Mucosa of stomach (tissue), 1 donor: ENCODE results near the gene HTRA3.

ENCODE experiments used
- H3K27me3 ChIP-seq: one replicate; pipeline ENCODE4 v1.7.0; 2013; ENCODE audit warnings: mild to moderate bottlenecking, low read length; ENCODE audit not compliant: control insufficient read depth, insufficient read depth
- H3K36me3 ChIP-seq: one replicate; pipeline ENCODE4 v1.7.0; 2013; ENCODE audit warnings: low read length; ENCODE audit not compliant: control insufficient read depth, insufficient read depth
- H3K4me1 ChIP-seq: one replicate; pipeline ENCODE4 v1.7.0; 2013; ENCODE audit warnings: mild to moderate bottlenecking, low read length; ENCODE audit not compliant: control insufficient read depth, insufficient read depth
- H3K4me3 ChIP-seq: one replicate; pipeline ENCODE4 v1.7.0; 2013; ENCODE audit warnings: low read length
- H3K9ac ChIP-seq: one replicate; pipeline ENCODE4 v1.7.0; 2013; ENCODE audit warnings: mild to moderate bottlenecking, low read length, moderate library complexity
- H3K9me3 ChIP-seq: one replicate; pipeline ENCODE4 v1.7.0; 2013; ENCODE audit warnings: mild to moderate bottlenecking, low read length, moderate library complexity; ENCODE audit not compliant: control insufficient read depth
- donor health status: Pancreatic carcinoma.

HTRA3 gene

DNA sequence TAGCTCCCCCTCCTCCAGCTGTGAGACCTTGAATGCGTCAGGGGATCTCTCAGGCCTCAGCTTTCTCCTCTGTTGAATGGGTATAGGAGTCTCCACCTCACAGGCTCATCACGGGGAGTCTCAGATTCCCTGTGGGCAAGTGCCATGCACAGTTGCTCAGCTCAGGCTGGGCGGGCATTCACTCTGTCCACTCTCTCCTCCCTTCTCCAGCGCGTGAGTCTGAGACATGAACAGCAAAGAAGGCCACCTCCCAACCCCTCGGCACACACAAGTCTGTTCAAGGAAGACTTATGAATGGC is 60.0 kb downstream of the HTRA3 start:
- no peaks in the 10 kb centered on the region for H3K4me1 ChIP-seq
- no peaks in the 10 kb centered on the region for H3K27me3 ChIP-seq
- no peak overlapping the region for H3K9ac ChIP-seq
- H3K4me3 ChIP-seq: no peak overlapping the region
- no peaks in the 10 kb centered on the region for H3K9me3 ChIP-seq
- no peaks in the 10 kb centered on the region for H3K36me3 ChIP-seq

DNA sequence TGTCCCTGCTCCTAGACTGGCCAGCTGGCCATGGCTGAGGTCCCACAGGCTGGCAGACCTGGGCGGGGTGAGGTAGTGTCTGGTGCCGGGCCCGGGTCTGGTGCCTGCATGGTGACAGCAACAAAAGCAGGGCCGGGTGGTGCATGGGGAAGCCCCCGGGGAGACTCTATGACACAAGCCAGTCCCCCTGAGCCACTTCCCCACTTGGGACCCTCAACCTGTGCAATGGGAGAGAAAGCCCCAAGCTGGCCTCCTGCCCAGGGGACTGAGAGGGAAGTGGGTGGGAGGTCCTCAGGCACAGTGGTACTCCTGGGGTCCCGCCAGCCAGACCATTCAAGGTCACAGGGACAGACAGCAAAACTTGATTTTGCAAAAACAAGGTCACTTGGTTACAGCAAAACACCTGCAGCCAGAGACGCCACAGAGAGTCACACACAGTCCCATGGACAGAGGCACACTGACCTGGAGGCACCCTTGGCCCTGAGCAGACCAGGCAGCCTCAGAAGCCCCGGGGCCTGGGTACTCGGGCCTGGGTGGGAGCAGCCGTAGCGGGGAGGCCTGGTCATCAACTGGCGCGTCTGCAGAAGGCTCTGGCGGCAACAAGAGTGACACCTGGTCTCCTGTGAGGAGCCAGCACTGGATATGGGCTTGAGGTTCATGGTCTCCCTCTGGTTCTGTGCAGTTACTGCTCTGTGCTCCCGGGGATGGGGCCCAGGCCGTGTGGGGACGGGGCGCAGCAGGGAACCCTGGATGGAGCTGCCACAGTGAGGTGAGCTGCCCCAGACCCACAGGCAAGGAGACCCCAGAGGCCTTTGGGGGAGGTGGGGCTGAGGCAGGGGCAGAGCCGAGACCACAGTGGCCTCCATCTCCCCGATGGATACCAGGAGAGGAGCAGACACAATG is 60.6 kb downstream of the HTRA3 start:
- Histone ChIP-seq H3K36me3 (no peaks in the 10 kb centered on the region), H3K9ac (no peak overlapping the region), H3K9me3 (no peaks in the 10 kb centered on the region), H3K4me1 (no peaks in the 10 kb centered on the region), H3K27me3 (no peaks in the 10 kb centered on the region), H3K4me3 (no peak overlapping the region)

DNA sequence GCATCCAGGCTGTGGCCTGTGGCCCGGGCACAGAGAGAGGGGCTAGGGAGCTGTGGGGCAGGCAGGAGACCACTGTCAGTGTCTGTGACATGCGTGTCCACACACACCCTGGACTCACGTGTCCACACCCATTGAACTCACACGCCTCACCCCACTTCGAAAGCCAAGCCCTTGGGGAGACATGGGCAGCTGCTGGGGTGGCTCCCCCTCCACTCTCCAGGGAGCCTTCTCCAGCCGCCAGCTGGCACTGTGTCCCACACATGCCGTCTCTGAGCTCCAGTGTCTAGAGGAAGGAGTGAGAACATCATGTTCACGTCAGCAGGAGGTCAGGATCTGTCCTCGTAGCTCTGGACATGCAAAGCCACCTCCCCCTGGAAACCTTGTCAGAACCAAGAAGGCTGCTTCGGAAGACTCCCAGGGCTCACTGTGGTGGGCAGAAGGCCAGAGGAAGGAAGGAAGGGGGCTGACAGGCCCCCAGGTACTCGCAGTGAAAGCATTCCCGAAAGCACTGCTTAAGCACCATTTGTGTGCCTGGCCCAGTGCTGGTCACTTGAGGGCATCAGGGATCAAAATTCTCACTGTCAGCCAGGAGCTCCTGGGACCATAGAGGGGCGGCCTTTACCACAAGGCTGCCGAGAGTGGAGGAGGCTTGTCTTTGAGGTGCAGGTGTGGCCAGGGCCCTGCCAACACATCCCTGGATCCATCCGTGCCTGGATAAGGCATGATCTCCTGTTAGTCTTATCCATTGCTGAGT is 61.4 kb downstream of the HTRA3 start:
- Histone ChIP-seq H3K36me3 (no peaks in the 10 kb centered on the region), H3K4me3 (no peak overlapping the region), H3K27me3 (no peaks in the 10 kb centered on the region), H3K9ac (no peak overlapping the region), H3K4me1 (no peaks in the 10 kb centered on the region), H3K9me3 (no peaks in the 10 kb centered on the region)

DNA sequence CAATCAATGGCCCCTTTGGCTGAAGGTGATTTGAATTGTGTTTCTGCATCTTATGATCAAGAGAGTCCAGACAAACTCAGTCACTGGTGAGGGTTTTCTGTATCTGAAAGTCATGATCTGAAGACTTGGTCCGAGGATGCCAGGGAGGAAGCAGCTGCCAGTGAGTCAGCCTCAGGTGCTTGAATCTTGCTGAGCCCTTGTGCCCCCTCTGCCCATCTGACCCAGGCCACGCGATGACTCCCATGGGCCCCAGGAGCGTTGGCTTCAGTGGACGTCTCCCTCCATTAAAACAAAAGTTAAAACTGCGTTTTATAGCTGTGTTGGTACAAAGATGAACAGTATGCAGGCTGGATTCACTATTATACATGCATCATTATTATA is 62.0 kb downstream of the HTRA3 start:
- Histone ChIP-seq H3K4me1 (no peaks in the 10 kb centered on the region), H3K9ac (no peak overlapping the region), H3K9me3 (no peaks in the 10 kb centered on the region), H3K4me3 (no peak overlapping the region), H3K27me3 (no peaks in the 10 kb centered on the region), H3K36me3 (no peaks in the 10 kb centered on the region)

DNA sequence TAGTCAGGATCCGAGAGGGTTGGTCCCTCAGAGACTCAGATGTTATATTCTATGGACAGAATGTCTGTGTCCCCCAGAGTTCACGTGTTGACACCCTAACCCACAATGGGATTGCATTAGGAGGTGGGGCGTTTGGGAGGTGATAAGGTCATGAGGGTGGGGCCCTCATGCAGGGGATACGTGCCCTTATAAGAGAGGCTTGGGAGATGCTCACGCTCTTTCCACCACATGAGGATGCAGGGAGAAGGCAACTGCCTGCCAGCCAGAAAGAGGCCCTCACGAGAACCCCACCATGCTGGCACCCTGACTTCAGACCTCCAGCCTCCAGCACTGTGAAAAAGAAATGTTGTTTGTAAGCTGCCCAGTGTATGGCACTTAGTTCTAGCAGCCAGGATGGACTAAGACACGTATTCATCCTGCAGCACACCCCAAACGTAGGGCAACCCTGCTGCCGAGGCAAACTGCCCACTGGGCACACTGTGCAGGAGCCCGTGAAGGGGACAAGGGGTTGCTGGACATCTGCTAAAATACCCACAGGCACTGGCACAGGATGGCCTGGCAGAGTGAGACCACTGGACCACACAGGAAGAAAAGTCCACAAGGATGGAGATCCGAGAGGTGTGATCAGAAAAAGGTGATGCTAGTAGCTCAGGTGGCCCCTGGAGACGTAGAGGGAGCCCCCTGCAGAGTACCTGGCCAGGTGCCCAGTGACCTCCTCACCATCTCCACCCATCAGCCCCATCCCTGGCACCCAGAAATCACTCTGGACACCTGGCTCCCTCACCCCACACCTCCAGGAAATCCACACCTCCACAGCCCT is 62.7 kb downstream of the HTRA3 start:
- no peaks in the 10 kb centered on the region for H3K9me3 ChIP-seq
- no peaks in the 10 kb centered on the region for H3K4me1 ChIP-seq
- H3K36me3 ChIP-seq: no peaks in the 10 kb centered on the region
- H3K4me3 ChIP-seq: no peak overlapping the region
- no peaks in the 10 kb centered on the region for H3K27me3 ChIP-seq
- H3K9ac ChIP-seq: no peak overlapping the region

DNA sequence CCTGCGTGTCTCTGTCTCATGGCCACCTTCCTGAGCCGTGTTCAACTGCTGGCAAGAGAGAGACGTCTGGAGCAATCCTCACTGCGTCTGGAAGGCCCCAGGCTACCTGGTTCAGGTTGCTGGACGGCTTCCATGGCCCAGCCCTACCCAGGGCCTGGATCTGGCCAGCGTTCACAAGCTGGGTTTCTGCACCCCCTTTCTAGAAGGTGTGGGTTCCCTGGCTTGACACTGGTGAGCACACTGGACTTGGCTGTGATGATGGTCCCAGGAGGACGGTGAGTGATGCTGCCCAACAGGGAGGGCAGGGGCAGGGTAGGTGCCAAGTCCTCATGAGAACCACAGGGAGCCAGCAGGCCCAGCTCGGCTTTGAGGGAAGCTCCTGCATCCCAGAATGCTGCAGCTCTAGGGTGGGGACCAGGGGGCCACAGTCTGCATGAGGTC is 63.4 kb downstream of the HTRA3 start:
- no peaks in the 10 kb centered on the region for H3K36me3 ChIP-seq
- H3K4me1 ChIP-seq: no peaks in the 10 kb centered on the region
- H3K4me3 ChIP-seq: no peak overlapping the region

DNA sequence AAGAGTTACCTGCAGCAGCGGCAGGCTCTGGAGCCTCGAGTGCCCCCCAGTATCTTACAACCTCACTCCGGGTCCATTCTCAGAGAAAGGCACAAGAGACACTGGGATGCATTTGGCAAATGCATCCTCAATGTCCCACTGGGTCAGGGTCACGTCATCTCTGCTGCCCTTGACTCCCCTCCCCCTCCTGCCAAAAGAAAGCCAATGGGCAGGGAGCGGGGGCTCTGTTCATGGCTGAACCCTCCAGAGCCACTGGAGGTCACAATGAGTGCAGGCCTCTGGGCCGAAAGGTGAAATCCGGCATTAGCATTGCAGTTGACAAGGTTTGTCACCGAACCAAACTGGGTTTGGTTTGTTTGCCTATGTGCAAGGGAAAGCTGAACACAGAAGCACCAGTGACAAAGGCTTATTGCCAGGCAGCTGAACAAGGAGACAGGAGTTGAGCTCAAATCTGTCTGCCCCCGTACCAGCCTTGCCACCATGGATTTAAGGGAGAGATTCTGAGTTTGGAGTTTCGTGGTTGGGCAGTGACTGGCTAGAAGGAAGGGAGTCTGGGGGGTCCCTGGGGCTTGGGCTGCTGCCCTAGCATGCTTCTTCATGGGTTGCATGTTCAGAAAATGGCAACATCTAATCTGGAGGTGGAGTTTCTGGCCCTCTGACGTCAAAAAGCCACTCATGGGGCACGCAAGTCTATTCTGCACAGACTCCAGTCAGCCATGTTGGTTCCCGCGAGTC is 64.3 kb downstream of the HTRA3 start:
- Histone ChIP-seq H3K27me3 (no peaks in the 10 kb centered on the region), H3K4me1 (no peaks in the 10 kb centered on the region), H3K36me3 (no peaks in the 10 kb centered on the region), H3K9me3 (no peaks in the 10 kb centered on the region), H3K4me3 (no peak overlapping the region), H3K9ac (no peak overlapping the region)

More for the DNA sequence above, 63.4 kb downstream of the HTRA3 start:
- no peak overlapping the region for H3K9ac ChIP-seq
- no peaks in the 10 kb centered on the region for H3K27me3 ChIP-seq
- no peaks in the 10 kb centered on the region for H3K9me3 ChIP-seq

DNA sequence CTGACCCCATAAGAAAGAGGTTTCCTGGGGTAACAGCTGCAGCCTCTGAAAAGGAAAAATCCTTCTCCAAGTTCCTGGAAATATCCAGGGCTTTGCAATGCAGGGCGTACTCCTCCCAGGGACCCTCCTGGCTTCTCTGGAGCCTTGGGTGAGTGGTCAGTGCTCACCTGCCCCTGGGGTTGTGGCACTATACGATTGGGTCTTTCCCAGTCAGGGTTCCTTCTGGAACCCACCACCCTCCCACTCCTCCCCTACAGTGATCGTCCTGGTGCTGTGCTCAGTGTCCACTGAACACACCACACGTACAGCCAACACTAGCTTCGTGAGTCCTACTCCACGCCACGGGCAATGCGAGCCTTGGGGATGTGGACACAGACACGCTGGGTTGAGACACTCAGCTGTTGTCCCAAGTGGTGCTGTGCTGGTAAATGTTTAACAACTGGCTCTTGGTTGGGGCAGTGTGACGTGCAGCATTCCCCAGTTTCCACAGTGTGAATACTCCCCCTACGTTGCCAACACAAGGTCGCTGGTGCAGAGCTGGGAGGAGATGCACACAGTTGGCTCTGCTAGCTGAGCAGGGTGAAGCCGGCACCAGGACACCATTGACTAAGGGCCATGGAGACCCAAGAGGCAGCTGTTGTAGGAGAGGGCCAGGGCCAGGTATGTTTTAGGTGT is 65.4 kb downstream of the HTRA3 start:
- H3K9ac ChIP-seq: no peak overlapping the region
- no peaks in the 10 kb centered on the region for H3K9me3 ChIP-seq
- no peak overlapping the region for H3K4me3 ChIP-seq
- no peaks in the 10 kb centered on the region for H3K4me1 ChIP-seq
- H3K27me3 ChIP-seq: no peaks in the 10 kb centered on the region
- no peaks in the 10 kb centered on the region for H3K36me3 ChIP-seq

DNA sequence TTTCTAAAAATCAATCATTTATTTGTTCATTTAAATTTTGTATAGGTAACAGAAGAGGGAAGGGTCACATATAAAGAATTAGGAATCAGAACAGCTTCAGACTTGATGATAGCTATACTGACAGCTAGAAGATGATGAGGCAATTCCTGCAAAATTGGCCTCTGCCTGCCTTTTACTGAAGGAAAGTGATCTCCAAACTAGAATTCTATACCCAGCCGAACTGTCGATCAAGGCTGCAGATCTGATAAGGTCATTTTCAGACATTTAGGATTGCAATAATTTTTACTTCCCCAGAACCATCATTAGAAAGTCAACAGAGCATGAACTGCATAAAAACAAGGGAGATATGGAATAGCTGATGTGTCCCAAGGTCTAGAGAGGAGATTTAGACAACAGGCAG is 66.3 kb downstream of the HTRA3 start:
- no peak overlapping the region for H3K4me3 ChIP-seq
- H3K4me1 ChIP-seq: no peaks in the 10 kb centered on the region
- H3K9ac ChIP-seq: no peak overlapping the region
- H3K36me3 ChIP-seq: no peaks in the 10 kb centered on the region
- H3K9me3 ChIP-seq: no peaks in the 10 kb centered on the region
- H3K27me3 ChIP-seq: no peaks in the 10 kb centered on the region

DNA sequence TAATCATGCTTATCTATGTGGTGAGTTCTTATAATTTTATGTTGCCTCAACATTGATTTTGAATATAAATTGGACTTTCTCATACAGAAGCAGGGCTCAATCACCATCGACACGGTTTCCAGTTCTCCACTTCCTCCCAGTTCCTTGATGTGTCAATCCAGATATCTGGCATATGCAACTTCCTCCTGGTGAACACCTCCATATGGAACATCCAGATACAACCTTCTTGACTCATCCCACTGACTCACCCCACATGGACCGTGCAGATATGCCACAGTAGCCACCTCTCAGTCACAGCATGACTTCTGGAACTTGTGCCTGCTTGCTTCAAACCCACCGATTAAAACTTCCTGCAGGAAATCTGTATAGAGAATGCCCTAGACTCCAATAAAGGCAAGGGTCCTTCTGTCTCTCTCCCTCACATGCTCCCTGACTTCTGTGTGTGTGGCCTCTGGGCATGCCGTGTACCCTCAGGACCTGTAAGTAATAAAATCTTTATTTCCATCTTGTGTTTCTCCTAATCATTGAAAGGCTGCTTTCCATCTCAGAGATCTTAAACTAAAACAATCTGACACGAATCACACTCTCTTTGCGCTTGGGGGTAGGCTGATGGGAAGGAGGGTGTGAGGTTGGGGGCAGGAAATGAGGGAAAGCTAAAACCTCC is 67.0 kb downstream of the HTRA3 start:
- H3K4me1 ChIP-seq: no peaks in the 10 kb centered on the region
- H3K9ac ChIP-seq: no peak overlapping the region
- H3K9me3 ChIP-seq: no peaks in the 10 kb centered on the region
- H3K27me3 ChIP-seq: no peaks in the 10 kb centered on the region
- no peak overlapping the region for H3K4me3 ChIP-seq
- no peaks in the 10 kb centered on the region for H3K36me3 ChIP-seq
